ENCODE data around the gene METTL18.

DNA sequence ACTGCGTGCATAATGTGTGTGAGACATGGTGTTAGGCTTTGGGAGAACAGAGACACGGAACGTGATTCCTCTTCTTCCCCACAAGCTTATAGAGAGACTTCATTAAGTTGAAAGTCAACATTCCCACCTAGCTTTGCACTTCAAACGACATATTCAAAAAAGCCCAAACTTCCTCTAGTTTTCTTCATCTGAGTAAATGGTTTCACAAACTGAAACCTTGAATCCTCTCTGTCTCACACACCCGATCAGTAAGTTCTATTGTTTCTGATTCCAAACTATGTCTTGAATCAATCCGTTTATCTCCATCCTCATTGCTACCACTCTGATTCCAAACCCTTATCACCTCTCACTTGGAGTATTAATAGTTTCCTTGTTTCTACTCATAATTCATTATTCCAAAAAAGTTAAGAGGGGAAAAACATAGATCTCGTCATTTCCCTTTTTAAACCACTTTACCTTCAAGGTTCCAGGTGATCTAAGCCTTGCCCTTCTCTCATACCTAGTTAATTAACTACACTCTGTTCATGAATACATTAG, 1.6 kb upstream of the METTL18 start:
- TF ChIP-seq YY1 (IDR thresholded peaks at IDR 0.05; ENCODE audit: insufficient read depth, insufficient read length) = no peak
- no peak for TF ChIP-seq ZNF274 (IDR thresholded peaks at IDR 0.05; ENCODE audit: low read depth, low read length)
